PC-9 (cell line): ENCODE data around the gene NOPCHAP1.

Experiments used
- EZH2 ChIP-seq: fragments of 200-600 bp; sonication (generic); IDR thresholded peaks from 2 replicates; pipeline ENCODE4 v1.8.0; 2017; ENCODE audit warnings: antibody characterized with exemption, low read depth
- TF ChIP-seq, protein P1 (sequence below): fragments of 200-600 bp; sonication (generic); conservative IDR thresholded peaks from 2 replicates; pipeline ENCODE4 v1.6.1; 2017; ENCODE audit warnings: mixed run types, antibody characterized with exemption, mild to moderate bottlenecking, moderate library complexity

DNA sequence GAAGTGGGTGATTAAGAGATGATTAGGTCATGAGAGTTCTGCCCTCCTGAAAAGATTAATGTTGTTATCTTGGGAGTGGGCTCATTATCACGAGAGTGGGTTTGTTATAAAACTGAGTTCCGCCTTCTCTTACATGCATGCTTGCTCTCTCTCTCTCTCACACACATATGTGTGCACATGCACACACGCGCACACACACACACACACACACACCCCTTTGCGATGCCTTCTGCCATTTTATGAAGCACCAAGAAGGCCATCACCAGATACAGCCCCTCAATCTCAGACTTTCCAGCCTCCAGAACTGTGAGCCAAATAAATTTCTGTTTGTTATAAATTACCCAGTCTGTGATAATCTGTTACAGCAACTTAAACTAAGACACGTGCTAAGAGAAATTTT, 22.4 kb upstream of the NOPCHAP1 start:
- TF ChIP-seq, protein P1, sequence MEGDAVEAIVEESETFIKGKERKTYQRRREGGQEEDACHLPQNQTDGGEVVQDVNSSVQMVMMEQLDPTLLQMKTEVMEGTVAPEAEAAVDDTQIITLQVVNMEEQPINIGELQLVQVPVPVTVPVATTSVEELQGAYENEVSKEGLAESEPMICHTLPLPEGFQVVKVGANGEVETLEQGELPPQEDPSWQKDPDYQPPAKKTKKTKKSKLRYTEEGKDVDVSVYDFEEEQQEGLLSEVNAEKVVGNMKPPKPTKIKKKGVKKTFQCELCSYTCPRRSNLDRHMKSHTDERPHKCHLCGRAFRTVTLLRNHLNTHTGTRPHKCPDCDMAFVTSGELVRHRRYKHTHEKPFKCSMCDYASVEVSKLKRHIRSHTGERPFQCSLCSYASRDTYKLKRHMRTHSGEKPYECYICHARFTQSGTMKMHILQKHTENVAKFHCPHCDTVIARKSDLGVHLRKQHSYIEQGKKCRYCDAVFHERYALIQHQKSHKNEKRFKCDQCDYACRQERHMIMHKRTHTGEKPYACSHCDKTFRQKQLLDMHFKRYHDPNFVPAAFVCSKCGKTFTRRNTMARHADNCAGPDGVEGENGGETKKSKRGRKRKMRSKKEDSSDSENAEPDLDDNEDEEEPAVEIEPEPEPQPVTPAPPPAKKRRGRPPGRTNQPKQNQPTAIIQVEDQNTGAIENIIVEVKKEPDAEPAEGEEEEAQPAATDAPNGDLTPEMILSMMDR = no peak
- no peak for TF ChIP-seq EZH2
